NCI-H2227 (cell line): ENCODE data around the gene CBX7.

ENCODE experiments used
- DNase-seq: peaks from one replicate; lab custom pipeline; 2025; ENCODE audit not compliant: unreplicated experiment; lab: John Stamatoyannopoulos, UW

The CBX7 gene

DNA sequence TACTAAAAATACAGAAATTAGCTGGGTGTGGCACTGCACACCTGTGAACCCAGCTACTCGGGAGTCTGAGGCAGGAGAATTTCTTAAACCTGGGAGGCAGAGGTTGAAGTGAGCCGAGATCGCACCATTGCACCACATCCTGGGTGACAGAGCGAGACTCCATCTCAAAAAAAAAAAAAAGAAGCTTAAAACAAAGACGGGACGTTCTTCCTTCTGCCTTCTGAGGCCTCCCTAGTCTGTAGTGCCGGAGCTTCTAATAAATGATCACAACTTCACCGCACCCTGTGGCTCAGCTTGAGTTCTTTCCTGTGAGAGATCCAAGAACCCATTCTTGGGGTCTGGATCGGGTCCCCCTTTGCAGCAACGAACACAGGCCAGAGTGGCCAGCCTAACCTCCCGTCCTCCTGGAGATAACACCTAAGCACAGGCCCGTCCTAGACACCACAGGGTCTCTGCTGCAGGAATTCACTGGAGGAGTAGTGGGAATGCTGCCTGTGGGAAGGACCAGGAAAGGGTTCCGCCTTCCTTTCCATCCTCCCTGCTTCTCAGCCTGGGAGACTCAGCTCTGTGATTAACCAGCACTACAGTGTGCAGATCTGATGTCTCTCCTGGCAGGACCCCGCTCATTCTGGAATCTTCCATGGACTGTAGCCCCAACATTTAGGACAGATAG lies 57.6 kb downstream of the CBX7 start:
- DNase-seq, result no peak

DNA sequence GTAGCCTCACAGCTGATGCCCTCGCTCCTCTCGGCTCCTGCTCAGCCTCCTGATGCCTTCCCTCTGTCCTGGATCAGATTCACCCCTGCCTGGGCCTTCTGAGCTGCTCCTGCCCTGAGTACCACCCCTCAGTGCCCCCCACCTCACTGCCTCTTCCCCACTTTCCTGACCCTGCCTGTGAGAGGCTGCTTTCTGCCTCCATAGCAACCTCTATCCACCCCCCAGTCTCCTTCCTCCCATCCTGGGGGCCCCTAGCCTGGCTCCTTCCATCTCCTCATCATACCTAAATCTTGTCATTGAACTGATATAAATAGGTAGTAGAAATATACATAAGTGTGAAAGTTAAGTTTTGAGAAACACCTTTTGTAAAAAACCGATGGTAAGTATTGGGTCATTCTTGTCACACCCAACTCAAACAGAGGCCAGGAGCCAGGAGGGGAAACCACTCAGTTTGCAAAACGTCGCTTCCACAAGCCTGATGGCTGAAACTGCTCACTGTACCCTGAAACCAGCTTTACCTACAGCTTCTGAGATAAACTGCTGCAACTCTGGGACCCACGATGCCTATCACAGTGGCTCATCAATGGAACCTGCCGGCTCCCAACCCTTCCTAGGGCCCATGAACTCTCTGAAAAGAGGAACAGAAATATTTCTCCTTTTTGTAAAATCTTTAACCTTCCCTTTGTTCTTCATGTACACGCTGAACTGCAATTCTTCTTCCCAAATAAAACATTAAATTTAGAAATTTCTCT lies 60.2 kb downstream of the CBX7 start:
- DNase-seq, result no peak

DNA sequence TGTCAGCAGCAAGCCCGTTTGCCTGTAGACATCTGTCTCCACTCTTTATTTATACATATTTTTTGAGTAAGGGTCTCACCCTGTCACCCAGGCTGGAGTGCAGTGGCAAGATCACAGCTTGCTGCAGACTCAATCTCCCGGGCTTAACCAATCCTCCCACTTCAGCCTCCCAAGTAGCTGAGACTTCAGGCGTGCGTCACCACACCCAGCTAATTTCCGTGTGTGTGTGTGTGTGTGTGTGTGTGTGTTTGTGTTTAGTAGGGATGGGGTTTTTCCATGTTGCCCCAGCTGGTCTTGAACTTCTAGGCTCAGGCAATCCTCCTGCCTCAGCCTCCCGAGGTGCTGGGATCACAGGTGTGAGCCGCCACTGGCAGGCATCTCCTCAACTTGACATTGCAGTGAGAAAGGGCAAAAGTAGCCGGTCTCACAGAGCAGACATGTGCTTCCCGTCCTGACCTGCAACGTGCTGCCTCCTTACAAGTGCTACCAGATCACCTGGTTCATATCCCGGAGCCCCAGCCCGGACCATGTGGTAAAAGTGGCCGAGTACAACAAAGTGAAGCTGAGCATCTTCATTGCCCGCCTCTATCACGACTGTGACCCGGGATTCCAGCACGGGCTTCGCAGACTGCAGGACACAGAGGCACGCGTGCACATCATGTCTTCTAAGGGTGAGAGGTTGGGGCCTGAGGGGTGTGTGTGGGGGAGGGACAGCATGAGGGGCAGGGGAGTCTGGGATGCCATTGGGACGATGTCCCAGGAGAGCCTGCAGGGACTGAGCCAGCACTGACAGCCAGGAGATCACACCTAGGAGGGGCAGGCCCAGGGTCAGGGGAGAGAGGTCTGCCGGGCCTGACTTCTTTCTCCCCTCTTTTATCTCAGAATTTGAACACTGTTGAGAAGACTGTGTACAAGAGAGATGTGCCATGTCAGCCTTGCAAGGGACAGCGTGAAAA lies 61.1 kb downstream of the CBX7 start:
- no peak for DNase-seq

DNA sequence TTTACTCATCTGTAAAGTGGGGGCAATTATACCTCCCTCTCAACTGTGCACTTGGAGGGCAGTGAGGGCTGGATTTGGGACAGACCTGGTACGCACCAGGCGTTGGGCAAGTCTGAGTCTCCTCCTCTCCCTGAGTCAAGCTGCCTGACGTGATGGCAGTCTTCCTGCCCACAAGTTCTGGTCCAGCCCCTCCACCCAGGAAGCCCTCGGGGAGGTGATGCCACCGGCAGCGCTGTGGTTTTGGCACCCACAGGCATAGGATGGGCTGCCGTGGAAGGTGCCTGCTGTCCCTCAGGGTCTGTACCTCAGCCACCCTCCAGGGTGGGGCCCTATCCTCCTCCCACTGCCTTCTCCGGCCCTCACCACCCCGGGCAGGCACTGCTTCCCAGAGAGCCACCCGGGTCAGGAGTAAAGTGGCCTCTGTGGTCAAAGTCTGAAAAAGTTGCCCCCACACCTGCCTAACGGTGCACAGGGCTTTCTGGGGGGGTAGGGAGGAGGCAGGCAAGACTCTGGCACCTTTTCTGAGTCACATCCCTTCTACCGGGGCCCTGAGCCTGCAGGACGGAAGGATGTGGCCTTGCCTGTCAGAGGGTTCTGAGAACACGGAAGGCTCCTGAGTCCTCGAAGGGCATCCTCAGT lies 61.9 kb downstream of the CBX7 start:
- no peak for DNase-seq

DNA sequence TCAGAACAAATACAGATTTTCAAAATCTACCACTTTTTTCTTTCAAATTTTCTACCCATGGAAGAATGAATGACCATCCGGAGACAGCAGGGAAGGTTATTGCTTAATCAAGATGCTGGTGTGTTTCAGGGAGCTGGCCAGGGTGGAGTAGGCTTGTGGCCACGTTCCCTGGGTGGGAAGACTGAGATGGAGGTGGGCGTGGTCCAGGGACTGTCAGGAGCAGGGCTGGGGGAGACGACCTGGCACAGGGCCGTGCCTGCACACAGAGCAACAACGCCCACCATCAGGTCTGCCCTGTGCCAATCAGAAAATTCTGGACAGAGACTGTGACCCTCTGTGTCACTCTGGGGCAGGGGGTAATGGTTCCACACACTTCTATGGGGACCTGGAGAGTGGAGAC lies 62.6 kb downstream of the CBX7 start:
- no peak for DNase-seq

DNA sequence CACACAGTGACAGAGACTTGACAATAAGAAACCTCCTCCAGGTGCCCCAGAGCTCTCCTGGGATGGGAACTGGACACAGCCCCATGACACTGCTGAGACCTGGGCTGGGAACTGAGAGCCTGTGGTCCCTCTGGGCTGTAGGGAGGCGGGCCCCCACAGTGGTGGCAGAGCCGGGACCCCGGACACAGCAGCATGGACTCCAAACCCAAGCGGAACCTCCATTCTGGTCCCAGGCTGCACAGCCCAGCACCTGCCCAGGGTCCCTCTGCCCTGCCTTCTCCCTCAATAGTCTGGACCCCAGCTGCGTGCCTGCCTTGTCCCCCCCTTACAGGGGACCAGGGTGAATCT lies 63.8 kb downstream of the CBX7 start:
- DNase-seq, result no peak

DNA sequence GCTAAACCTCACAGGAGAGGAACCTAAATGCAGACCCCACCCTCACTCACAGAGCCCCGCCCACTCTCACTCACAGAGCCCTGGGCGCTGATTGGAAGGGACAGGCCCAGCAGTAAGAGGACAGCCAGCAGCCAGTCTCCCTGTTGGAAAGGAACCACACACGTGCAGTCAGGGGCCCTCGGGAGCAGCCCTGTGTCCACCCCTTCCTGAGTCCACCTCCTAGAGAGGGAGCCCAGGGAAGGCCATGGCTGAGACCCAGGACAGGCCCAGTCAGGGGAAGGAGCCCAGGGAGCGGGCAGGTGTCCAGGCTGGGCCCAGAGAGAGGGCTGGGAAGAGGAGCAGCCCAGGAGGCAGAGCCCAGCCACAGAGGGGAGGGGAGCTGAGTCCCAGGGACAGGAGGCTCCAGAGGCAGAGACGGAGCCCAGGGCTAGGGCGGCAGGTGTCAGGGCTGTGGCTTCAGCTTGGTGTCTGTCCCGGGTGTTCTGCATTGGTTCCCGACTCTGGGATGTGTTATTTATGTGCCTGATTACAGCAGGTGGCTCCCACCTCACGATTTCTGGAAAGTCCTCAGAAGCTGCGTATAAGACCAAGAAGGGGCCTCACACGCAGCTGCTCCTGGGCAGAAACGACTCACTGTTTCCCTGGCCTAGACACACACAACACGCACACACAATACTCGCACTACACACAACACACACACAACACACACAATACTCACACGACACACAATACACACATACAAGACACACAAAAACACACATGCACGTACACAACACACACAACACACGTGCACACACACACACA lies 64.4 kb downstream of the CBX7 start:
- DNase-seq, result no peak

DNA sequence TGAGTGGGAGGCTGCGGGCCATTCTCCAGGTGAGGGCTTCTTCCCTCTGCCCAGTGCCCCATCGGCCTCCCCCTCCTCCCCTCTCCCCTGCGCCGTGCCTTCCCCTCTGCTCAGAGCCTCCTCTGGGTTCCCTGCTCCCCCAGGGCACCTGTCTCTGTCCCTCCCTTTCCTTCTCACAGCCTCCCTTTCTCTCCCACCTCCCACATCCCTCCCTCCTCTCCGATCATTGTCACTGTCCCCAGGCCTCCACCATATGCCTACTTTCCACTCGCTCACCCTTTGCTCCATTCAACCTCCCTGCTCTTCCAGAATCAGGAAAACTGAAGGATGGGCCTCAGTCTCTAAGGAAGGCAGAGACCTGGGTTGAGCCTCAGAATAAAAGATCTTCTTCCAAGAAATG lies 65.4 kb downstream of the CBX7 start:
- DNase-seq, result no peak

DNA sequence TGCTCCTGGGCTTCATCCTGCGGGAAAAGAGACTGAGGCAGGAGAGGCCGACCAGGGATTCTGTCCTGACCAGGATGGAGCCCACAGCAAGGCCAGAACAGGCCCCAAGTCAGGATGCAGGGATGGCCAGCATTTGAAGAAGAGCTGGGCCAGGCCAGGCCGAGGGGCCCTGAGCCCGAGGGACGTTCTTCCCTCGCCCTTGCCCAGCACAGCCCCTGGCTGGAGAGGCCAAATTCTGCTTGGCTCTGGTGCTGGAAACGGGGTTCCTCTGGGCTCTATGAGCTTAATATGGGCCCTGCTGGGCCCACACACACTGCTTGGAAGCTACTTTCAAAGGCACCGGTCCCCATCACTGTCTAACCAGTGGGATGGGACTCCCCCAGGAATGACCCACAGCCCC lies 67.8 kb downstream of the CBX7 start:
- DNase-seq, result no peak

DNA sequence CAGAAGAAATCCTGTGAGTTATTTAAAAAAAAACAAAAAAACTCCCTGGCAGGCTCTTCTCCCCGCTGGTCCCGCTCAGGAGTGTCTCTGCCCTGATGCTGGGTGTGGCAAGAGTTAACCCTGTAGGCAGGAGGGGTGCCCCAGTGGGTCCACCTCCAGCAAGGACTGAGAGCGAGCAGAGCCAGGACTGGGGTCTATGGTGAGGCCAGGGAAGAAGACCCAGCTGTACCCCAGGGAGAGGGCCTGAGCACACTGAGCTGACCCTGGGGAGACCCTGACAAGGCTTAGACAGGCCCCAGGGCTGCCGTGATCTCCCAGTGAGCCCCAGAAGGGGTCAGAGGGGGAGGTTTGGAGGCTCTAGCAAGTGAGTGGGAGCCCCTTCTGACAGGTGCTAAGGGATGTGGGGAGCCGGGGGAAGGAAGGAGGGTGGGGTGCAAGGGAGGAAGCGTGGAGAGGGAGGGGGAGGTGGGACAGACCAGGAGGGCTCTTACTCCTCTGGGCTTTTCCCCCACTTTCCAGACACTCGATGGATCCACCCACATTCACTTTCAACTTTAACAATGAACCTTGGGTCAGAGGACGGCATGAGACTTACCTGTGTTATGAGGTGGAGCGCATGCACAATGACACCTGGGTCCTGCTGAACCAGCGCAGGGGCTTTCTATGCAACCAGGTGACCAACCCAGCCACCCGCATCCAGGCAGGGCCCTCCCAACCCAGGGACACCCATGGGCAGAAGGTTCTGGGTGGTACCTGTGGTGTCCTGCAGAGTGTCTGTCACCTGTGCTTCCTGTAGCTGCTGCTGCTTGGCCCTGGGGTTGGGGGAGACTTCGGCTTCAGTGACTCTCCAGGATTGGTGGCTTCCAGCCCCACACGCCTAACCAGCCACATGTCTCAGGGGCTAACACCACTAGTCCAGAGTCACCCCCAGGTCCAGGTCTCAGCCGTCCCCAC lies 69.0 kb downstream of the CBX7 start:
- DNase-seq, result no peak

DNA sequence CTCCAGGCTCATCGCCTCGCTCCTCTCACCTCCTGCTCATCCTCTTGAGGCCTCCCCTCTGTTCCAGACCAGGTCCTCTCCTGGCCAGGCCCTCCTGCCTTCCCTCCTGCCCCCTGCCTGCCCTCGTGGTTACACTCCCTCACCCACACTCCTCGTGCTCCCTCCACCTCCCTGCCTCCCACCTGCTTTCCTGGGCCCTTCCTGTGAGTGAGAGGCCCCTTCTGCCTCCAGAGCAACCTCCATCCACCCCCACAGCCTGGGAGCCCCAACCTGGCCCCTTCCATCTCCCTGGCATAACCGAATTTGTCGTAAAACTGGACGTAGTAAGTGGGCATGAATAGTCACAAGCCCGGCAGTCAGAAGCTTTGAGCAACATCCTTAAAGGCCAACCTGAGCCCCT lies 70.9 kb downstream of the CBX7 start:
- DNase-seq, result no peak

DNA sequence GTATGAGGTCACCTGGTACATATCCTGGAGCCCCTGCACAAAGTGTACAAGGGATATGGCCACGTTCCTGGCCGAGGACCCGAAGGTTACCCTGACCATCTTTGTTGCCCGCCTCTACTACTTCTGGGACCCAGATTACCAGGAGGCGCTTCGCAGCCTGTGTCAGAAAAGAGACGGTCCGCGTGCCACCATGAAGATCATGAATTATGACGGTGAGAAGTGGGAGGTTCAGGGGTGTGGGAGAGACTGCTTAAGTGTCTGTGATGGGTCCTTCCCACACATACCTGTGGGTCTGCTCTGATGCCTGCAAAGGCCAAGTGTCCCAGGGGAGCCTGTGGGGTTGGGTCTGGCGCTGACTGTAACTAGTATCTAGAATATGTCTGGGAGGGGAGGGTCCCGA lies 71.5 kb downstream of the CBX7 start:
- DNase-seq, result no peak
